ENCODE measurements around the gene SERPINB2.

SERPINB2 gene

GRCh38 chr18:63878925-63879324 lies 8.6 kb upstream of the SERPINB2 start:
- no peaks in the 10 kb centered on the region for H3K9me3 ChIP-seq (ENCODE audit: insufficient read depth, low read length)
- H4K20me1 ChIP-seq (ENCODE audit: insufficient read depth, low read length): no peaks in the 10 kb centered on the region
- no peaks in the 10 kb centered on the region for H3K4me1 ChIP-seq (ENCODE audit: low read length)
- TF ChIP-seq EZH2phosphoT487 (IDR thresholded peaks at IDR 0.05; ENCODE audit: low read depth) (no peak), CTCF (IDR thresholded peaks at IDR 0.05; ENCODE audit: low read depth, low read length) (no peak)
- H3K4me2 ChIP-seq (ENCODE audit: low read length): no peak overlapping the region
- no peak overlapping the region for H3K4me3 ChIP-seq (ENCODE audit: low read length)
- H3K36me3 ChIP-seq (replicated peaks; ENCODE audit: low read depth, low read length): no peaks in the 10 kb centered on the region
- H3K79me2 ChIP-seq (ENCODE audit: low read length): no peaks in the 10 kb centered on the region
- H3K27ac ChIP-seq (ENCODE audit: low read length): no peak overlapping the region
- no peaks in the 10 kb centered on the region for H3K27me3 ChIP-seq (ENCODE audit: low read depth, low read length)
- no peak overlapping the region for H2AFZ ChIP-seq (ENCODE audit: low read depth, low read length)
- no peak overlapping the region for H3K9ac ChIP-seq (ENCODE audit: low read length)

- Histone ChIP-seq H3K9me3 (ENCODE audit: insufficient read depth, low read length) (no peaks in the 10 kb centered on the region), H3K27ac (ENCODE audit: low read length) (no peak overlapping the region), H3K9ac (ENCODE audit: low read length) (no peak overlapping the region)
Measured at GRCh38 chr18:63879709-63880108, 7.8 kb upstream of the SERPINB2 start.

GRCh38 chr18:63881851-63882250 lies 5.7 kb upstream of the SERPINB2 start:
- Histone ChIP-seq H3K27ac (ENCODE audit: low read length) (no peak overlapping the region), H3K27me3 (ENCODE audit: low read depth, low read length) (peaks cover 9% of the 10 kb centered on the region; the same call in 1 of the 2 replicates), H3K4me3 (ENCODE audit: low read length) (no peak overlapping the region), H3K4me2 (ENCODE audit: low read length) (no peak overlapping the region), H3K79me2 (ENCODE audit: low read length) (no peaks in the 10 kb centered on the region), H3K9ac (ENCODE audit: low read length) (no peak overlapping the region), H4K20me1 (ENCODE audit: insufficient read depth, low read length) (no peaks in the 10 kb centered on the region), H3K9me3 (ENCODE audit: insufficient read depth, low read length) (no peaks in the 10 kb centered on the region), H2AFZ (ENCODE audit: low read depth, low read length) (no peak overlapping the region), H3K36me3 (replicated peaks; ENCODE audit: low read depth, low read length) (no peaks in the 10 kb centered on the region), H3K4me1 (ENCODE audit: low read length) (no peaks in the 10 kb centered on the region)
- TF ChIP-seq EZH2phosphoT487 (IDR thresholded peaks at IDR 0.05; ENCODE audit: low read depth) (no peak), CTCF (IDR thresholded peaks at IDR 0.05; ENCODE audit: low read depth, low read length) (no peak)

More at GRCh38 chr18:63879709-63880108, 7.8 kb upstream of the SERPINB2 start:
- Histone ChIP-seq H3K79me2 (ENCODE audit: low read length) (no peaks in the 10 kb centered on the region), H2AFZ (ENCODE audit: low read depth, low read length) (no peak overlapping the region), H3K4me2 (ENCODE audit: low read length) (no peak overlapping the region), H3K4me1 (ENCODE audit: low read length) (no peaks in the 10 kb centered on the region), H3K36me3 (replicated peaks; ENCODE audit: low read depth, low read length) (no peaks in the 10 kb centered on the region), H4K20me1 (ENCODE audit: insufficient read depth, low read length) (no peaks in the 10 kb centered on the region), H3K27me3 (ENCODE audit: low read depth, low read length) (peaks cover 3% of the 10 kb centered on the region; the same call in 1 of the 2 replicates), H3K4me3 (ENCODE audit: low read length) (no peak overlapping the region)
- TF ChIP-seq CTCF (IDR thresholded peaks at IDR 0.05; ENCODE audit: low read depth, low read length) (no peak), EZH2phosphoT487 (IDR thresholded peaks at IDR 0.05; ENCODE audit: low read depth) (no peak)

GRCh38 chr18:63882333-63883141 lies 5.0 kb upstream of the SERPINB2 start:
- Histone ChIP-seq H3K79me2 (ENCODE audit: low read length) (no peaks in the 10 kb centered on the region), H3K27me3 (ENCODE audit: low read depth, low read length) (peaks cover 11% of the 10 kb centered on the region), H3K4me3 (ENCODE audit: low read length) (no peak overlapping the region), H3K36me3 (replicated peaks; ENCODE audit: low read depth, low read length) (no peaks in the 10 kb centered on the region), H3K27ac (ENCODE audit: low read length) (no peak overlapping the region), H2AFZ (ENCODE audit: low read depth, low read length) (no peak overlapping the region), H3K4me2 (ENCODE audit: low read length) (no peak overlapping the region), H3K9ac (ENCODE audit: low read length) (no peak overlapping the region), H3K9me3 (ENCODE audit: insufficient read depth, low read length) (no peaks in the 10 kb centered on the region), H3K4me1 (ENCODE audit: low read length) (no peaks in the 10 kb centered on the region), H4K20me1 (ENCODE audit: insufficient read depth, low read length) (no peaks in the 10 kb centered on the region)
- TF ChIP-seq EZH2phosphoT487 (IDR thresholded peaks at IDR 0.05; ENCODE audit: low read depth) (no peak), CTCF (IDR thresholded peaks at IDR 0.05; ENCODE audit: low read depth, low read length) (no peak)
